Activated CD4-positive, alpha-beta T cell treated with anti-CD3 and anti-CD28 coated beads, Interleukin-2, amount 50 U/mL, for 1 hour (primary cell): ENCODE data around the gene CFTR.
"Not testable (repeated sequence)": the region's sequence is repeated elsewhere in the genome, so short reads cannot be mapped to it uniquely, and the experiment has no call there.

Source experiments
- DNase-seq: peaks from one replicate; pipeline ENCODE4 v3.0.0-alpha.2; 2020

The CFTR gene

GRCh38 chr7:117502331-117502730 is 22.5 kb downstream of the CFTR start:
- DNase-seq: no peak

GRCh38 chr7:117505238-117505637 is 25.4 kb downstream of the CFTR start:
- DNase-seq: no peak

DNA sequence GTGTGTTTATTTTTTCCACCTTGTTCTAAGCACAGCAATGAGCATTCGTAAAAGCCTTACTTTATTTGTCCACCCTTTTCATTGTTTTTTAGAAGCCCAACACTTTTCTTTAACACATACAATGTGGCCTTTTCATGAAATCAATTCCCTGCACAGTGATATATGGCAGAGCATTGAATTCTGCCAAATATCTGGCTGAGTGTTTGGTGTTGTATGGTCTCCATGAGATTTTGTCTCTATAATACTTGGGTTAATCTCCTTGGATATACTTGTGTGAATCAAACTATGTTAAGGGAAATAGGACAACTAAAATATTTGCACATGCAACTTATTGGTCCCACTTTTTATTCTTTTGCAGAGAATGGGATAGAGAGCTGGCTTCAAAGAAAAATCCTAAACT is 28.9 kb downstream of the CFTR start:
- DNase-seq: no peak

DNA sequence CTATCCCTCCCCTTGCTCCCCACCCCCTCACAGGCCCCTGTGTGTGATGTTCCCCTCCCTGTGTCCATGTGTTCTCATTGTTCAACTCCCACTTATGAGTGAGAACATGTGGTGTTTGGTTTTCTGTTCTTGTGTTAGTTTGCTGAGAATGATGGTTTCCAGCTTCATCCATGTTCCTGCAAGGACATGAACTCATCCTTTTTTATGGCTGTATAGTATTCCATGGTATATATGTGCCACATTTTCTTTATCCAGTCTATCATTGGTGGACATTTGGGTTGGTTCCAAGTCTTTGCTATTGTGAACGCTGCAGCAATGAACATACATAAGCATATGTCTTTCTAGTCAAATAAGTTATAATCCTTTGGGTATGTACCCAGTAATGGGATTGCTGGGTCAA is 37.4 kb downstream of the CFTR start:
- DNase-seq: not testable (repeated sequence)

GRCh38 chr7:117530390-117530789 is 50.6 kb downstream of the CFTR start:
- DNase-seq: no peak

DNA sequence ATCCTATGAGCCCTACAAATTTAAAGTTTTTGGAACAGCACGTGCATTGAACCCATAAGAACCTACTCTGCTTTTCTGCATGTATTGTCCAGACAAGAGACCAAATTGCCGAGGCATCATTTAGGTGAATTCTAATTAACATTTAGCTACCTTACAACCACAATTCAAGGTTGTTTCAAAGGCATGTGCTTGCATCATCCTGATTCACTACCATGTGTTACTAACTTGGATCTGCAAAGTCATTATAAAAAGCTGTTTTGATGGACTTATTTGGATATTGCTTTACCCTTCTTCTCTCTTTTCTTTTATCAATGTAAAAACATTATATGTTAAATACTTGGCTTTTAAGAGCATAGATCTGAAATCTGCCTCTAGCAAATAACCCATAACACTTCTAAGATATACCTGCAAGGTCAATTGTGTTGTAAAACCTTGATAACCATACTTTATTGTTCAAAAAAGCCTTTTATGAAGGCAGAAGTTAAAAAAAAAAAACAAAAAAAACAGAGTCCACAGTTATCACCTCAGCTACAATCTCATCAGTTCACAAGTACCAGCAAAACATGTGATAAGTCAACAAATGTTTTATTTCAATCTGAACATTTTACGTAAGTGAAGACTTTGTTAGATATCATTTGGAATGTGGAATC is 51.9 kb downstream of the CFTR start:
- no peak for DNase-seq

DNA sequence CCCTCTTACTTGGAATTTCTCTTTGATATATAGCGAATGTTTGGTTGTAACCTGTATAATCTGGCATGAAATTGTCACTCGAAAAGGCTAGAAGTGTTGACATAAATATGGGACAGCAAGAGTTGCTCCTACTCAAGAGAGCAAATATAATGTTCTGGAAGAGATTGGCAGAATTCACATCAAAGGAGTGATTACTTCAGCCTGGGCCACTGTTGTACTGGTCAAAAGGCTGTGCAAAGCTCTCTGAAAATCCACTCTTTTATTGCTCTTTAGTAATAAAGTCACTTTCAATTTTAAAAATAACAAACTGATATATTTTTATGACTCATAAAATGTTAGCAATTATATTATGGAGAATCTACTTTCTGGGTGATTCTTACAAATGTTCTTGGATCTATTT is 58.2 kb downstream of the CFTR start:
- no peak for DNase-seq

DNA sequence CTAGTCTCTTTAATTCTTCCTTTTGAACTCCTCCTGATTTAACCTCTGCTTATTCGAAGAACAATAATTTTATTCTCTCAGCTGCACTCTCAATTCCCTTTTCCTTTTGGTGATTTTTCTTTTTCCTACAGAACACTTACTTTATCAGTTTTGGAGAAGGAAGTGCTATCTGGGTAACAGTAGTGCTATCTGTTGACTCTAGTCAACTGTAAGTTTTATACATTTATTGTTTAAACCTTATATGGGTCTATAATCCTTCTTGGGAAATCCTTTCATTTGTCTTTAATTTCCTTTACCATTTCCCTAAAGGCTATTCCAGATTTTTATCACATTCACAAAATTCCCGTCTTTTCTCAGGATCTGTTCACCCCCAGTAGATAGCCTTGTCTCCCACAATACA is 64.2 kb downstream of the CFTR start:
- DNase-seq: no peak

DNA sequence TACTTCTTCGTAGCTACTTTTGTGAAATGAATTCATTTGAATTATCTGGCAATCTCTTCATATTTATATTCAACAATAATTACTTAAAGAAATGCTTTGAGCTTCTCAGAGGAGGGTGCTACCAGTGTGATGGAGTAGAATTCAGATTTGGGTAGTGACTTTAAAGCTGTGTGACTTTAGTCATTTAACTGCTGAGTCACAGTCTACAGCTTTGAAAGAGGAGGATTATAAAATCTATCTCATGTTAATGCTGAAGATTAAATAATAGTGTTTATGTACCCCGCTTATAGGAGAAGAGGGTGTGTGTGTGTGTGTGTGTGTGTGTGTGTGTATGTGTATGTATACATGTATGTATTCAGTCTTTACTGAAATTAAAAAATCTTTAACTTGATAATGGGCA is 68.2 kb downstream of the CFTR start:
- no peak for DNase-seq

- no peak for DNase-seq
These were observed 70.8 kb downstream of the CFTR start for GRCh38 chr7:117550625-117551024.

- no peak for DNase-seq
These were observed 72.8 kb downstream of the CFTR start for GRCh38 chr7:117552660-117553059.

DNA sequence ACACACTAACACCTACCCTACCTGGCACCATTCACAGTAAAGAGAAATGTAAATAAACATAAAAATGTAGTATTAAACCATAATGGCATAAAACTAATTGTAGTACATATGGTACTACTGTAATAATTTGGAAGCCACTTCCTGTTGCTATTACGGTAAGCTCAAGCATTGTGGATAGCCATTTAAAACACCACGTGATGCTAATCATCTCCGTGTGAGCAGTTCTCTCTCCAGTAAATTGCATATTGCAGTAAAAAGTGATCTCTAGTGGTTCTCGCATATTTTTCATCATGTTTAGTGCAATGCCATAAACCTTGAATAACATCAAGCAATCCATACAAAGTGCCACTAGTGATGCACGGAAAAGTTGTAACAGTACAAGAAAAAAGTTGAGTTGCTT is 75.4 kb downstream of the CFTR start:
- no peak for DNase-seq

- DNase-seq: no peak
These were observed 79.6 kb downstream of the CFTR start for GRCh38 chr7:117559391-117559790.

- no peak for DNase-seq
These were observed 80.2 kb downstream of the CFTR start for GRCh38 chr7:117560030-117560429.

DNA sequence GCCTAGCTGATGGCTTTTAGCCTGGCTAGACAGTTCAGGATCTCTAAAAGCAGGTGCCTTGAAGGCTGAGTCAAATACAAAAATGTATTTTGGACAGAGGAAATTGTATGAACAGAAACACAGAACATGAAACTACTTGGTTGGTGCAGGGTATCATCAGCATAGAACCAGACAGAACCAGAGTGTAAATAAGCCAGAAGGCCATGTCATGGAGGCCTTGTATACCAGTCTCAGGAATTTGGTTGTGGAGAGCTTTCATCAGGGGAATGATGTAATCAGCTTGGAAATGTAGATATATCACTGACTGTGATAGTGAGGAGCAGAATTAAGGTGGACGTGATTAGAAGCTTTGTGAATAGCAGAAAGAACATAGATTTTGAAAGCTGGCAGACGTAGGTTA is 82.9 kb downstream of the CFTR start:
- no peak for DNase-seq

DNA sequence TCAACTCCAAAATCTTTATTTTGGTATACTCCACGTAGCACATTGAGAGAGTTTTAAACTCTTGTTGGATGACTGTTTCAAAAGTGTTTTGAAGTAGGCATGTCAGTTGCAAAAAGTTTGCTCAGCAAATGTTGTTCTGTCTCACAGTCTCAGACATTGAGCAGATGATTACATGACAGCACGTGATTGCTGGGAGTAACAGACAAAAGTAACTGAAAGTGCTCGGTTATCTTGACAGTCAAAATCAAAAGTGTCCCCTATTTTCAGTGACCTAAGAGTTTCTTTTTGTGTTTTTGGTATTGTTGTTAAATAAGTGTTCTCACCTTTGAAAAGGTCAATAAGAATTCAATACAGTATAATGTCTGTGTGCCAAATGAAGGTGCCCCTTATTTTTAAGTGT is 84.3 kb downstream of the CFTR start:
- no peak for DNase-seq

DNA sequence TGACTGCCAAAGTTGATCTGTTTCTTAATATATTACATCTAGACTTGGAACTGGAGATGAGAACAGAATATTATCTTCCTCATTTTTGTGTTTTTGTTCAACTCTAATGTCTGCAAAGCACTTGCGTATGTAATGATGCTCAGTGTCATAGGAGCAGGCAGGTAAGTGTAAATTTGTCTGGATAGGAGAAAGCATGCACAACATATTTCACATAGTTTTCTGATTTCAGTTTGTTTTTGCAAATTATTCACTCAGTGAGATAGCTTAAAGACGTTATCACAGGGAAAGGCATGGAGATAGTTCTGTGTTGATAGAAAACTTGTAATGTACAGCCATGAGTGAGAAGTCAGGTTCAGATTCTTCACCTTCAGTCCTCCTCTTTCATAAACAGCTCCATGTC is 84.8 kb downstream of the CFTR start:
- no peak for DNase-seq

DNA sequence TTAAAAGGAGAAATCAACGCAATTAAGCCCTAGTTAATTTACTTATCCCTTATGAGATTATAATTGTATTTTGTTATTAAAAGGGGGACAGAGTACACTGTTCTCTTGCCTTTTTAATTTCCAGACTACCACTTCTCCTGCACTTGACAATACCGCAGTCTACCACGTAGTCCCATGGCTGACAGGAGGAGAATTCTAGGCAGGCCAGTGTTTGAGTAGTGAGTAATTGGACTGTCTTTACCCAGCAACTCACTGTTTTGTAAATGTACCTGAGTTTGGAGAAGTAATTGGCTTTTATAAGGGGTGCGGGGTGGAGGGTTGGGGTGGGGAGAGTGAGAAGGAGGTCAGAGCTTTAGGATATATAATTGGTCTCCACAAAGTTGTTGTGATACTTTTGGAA is 85.4 kb downstream of the CFTR start:
- DNase-seq: no peak

GRCh38 chr7:117567781-117568180 is 88.0 kb downstream of the CFTR start:
- DNase-seq: no peak

DNA sequence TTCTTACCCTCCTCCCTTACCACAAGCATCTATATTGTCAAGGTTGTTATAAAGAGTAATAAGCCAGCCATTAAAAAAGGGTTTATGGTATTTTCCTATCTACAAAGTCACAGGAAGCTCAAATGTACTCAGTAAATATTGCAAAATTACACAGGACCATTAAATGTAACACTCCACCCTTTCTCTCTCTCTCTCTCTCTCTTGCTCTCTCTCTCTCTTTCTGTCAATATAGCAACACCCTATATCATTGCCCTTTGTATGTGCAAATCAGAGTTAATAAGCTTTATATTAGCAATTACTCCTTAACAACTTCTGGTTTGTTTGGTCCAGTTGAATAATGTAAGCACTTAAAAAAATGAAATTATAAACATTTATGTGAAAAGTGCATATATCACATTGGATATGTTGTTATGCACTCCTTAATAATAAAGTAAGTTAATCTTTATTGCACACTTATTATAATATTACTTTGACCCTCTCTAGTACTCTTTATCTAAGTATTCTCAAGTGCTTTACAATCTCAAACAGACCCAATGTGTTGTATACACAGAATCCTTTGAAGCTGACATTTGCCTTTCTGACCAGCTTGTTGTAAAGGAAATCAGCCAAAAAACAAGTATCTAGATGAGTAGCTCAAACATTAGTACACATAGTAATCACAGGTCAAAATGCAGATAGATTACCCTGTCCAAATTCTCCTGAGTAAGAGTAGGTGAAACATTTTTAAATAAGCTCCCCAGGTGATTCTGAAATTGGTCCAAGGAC is 93.2 kb downstream of the CFTR start:
- DNase-seq: no peak

GRCh38 chr7:117581424-117581823 is 101.6 kb downstream of the CFTR start:
- no peak for DNase-seq

- DNase-seq: no peak
These were observed 102.4 kb downstream of the CFTR start for GRCh38 chr7:117582219-117582704.

DNA sequence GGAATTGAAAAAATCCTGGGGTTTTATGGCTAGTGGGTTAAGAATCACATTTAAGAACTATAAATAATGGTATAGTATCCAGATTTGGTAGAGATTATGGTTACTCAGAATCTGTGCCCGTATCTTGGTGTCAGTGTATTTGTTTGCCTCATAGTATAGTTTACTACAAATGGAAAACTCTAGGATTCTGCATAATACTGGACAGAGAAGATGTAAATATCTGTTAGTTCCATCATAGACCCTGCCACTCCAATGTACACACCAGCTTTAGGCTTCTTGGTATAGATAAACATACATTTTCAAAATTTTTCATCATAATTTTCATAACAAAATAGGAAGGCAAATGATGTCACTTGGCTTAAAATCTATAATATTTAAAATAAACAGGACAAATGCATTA is 108.1 kb downstream of the CFTR start:
- DNase-seq: no peak

- DNase-seq: no peak
These were observed 108.5 kb downstream of the CFTR start for GRCh38 chr7:117588352-117588794.

DNA sequence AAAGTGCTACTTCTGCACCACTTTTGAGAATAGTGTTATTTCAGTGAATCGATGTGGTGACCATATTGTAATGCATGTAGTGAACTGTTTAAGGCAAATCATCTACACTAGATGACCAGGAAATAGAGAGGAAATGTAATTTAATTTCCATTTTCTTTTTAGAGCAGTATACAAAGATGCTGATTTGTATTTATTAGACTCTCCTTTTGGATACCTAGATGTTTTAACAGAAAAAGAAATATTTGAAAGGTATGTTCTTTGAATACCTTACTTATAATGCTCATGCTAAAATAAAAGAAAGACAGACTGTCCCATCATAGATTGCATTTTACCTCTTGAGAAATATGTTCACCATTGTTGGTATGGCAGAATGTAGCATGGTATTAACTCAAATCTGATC is 110.4 kb downstream of the CFTR start:
- DNase-seq: no peak
